22Rv1 (cell line): ENCODE results near the gene DHX32.
"Not testable (repeated sequence)": the region's sequence is repeated elsewhere in the genome, so short reads cannot be mapped to it uniquely, and the experiment has no call there.

Source experiments
- CTCF ChIP-seq: fragments of 450-650 bp; IDR thresholded peaks from 2 replicates; pipeline ENCODE4 v1.5.1; 2017; ENCODE audit warnings: mild to moderate bottlenecking
- ZFX ChIP-seq: fragments of 450-650 bp; IDR thresholded peaks from 2 replicates; pipeline ENCODE4 v1.6.1; 2017; ENCODE audit warnings: antibody characterized with exemption, borderline replicate concordance

GRCh38 chr10:125897317-125897716 is 16.2 kb upstream of the DHX32 start:
- TF ChIP-seq CTCF, ZFX: not testable (repeated sequence)
